GM12878 (cell line): ENCODE results near the gene RTP1. TPM values are rescaled to one million over a fixed set of nuclear protein-coding genes. Genes with fewer than 3 reads are reported as not detected.

Experiments
- ATAC-seq: fragments of 200-7000 bp; cut with Tn5 transposase; 3 replicates; pipeline ENCODE4 v1.9.1; 2020; ENCODE audit warnings: mild to moderate bottlenecking, moderate library complexity
- BruUV-seq: library from RNA; stranded (reverse); fragments of 400-500 nt; replicated peaks from 2 replicates; lab custom pipeline; 2021; lab: Mats Ljungman, UMichigan
- CTCF ChIA-PET: fragments of 300-600 bp; sonication (Branson Sonifier 250); formaldehyde crosslinking; extraction: SDS; loops from one replicate; lab custom pipeline; 2021; ENCODE audit warnings: inconsistent platforms; lab: Yijun Ruan, JAX
- POLR2A ChIA-PET: fragments of 350-600 bp; formaldehyde crosslinking; extraction: SDS; loops from one replicate; lab custom pipeline; 2021; ENCODE audit warnings: inconsistent platforms; lab: Charles Lee
- RAD21 ChIA-PET: fragments of 300-600 bp; sonication (Branson Sonifier 250); formaldehyde crosslinking; loops from one replicate; lab custom pipeline; 2023; ENCODE audit warnings: antibody characterized with exemption; ENCODE audit not compliant: unreplicated experiment; lab: Charles Lee
- SMC1A ChIA-PET: fragments of 300-600 bp; sonication (Branson Sonifier 250); formaldehyde crosslinking; loops from one replicate; lab custom pipeline; 2023; ENCODE audit not compliant: unreplicated experiment, uncharacterized antibody; lab: Charles Lee
- DNase-seq: peaks from one replicate; pipeline ENCODE4 v3.0.0-alpha.2; 2011; ENCODE audit warnings: low read depth, low spot score
- FAIRE-seq: peaks from 3 replicates; lab custom pipeline; 2011; peaks lifted over from hg19 to GRCh38; lab: Jason Lieb, UNC
- H2AFZ ChIP-seq: 2 replicates; pipeline ENCODE4 v1.6.0; 2011; ENCODE audit warnings: low read depth, low read length, control low read depth; ENCODE audit not compliant: control insufficient read depth
- H3K27ac ChIP-seq: 2 replicates; pipeline ENCODE4 v1.5.1; 2011; ENCODE audit warnings: control low read depth; ENCODE audit not compliant: control insufficient read depth, insufficient read depth
- H3K27me3 ChIP-seq, 2 experiments: replicated peaks in 1 of 2; 2 replicates each; pipeline versions ENCODE4 v1.6.0 to v1.6.1; 2011; ENCODE audit warnings: low read length in 1 of 2; ENCODE audit not compliant: control insufficient read depth in 2 of 2, insufficient read depth in 2 of 2
- H3K36me3 ChIP-seq, 2 experiments: 2 replicates each; pipeline ENCODE4 v1.5.1; 2011; ENCODE audit warnings: low read length in 1 of 2; ENCODE audit not compliant: control insufficient read depth in 2 of 2, insufficient read depth in 2 of 2
- H3K4me1 ChIP-seq: 2 replicates; pipeline ENCODE4 v1.6.1; 2011; ENCODE audit warnings: mild to moderate bottlenecking, low read length, moderate library complexity, mixed read lengths; ENCODE audit not compliant: control insufficient read depth, insufficient read depth
- H3K4me2 ChIP-seq: 2 replicates; pipeline ENCODE4 v1.6.0; 2011; ENCODE audit warnings: control low read depth; ENCODE audit not compliant: control insufficient read depth, insufficient read depth
- H3K4me3 ChIP-seq: fragments of 200-600 bp; sonication (generic); 2 replicates; pipeline ENCODE4 v1.5.1; 2016
- H3K79me2 ChIP-seq: 2 replicates; pipeline ENCODE4 v1.6.0; 2011; ENCODE audit warnings: low read length; ENCODE audit not compliant: control insufficient read depth, insufficient read depth
- H3K9ac ChIP-seq: 2 replicates; pipeline ENCODE4 v1.8.0; 2011; ENCODE audit warnings: low read length, control low read depth, mixed read lengths; ENCODE audit not compliant: control insufficient read depth, insufficient read depth
- H3K9me3 ChIP-seq: replicated peaks from 3 replicates; pipeline ENCODE4 v1.5.1; 2011; ENCODE audit warnings: mild to moderate bottlenecking, low read length; ENCODE audit not compliant: control insufficient read depth, insufficient read depth
- H4K20me1 ChIP-seq: 2 replicates; pipeline ENCODE4 v1.6.0; 2011; ENCODE audit not compliant: control insufficient read depth, insufficient read depth
- RCOR1 ChIP-seq: conservative IDR thresholded peaks from 2 replicates; pipeline ENCODE4 v1.6.1; 2012; ENCODE audit warnings: low read depth, low read length, improper control_type of control experiment
- SREBF2 ChIP-seq: IDR thresholded peaks from 2 replicates; pipeline ENCODE4 v1.6.1; 2012; ENCODE audit warnings: mild to moderate bottlenecking, low read length
- in situ Hi-C: fragments of 300-500 bp; cut with MboI; formaldehyde crosslinking; loops from 9 replicates; pipeline ENCODE4 v1.14.3; 2018; ENCODE audit warnings: mixed read lengths
- intact Hi-C: fragments of 100-400 bp; cut with micrococcal nuclease; formaldehyde crosslinking; loops from one replicate; pipeline ENCODE4 v1.14.2; 2022; ENCODE audit not compliant: unreplicated experiment
- polyA plus RNA-seq, 11 experiments: library from polyadenylated mRNA; depleted of rRNA in 4 of 11; unstranded in 6 of 11; stranded (reverse) in 5 of 11; fragments of >200 nt; fragmentation: Nextera tagmentation in 4 of 11; fragmentation: Illumina TruSeq in 1 of 11; extraction: Ambion mirVana in 4 of 11; extraction: Trizol in 1 of 11; gene quantifications; 1 replicate in 1 of 11; 2 replicates in 10 of 11; pipeline versions ENCODE4 v1.2.1 to v1.2.3, GENCODE V29; 2011 to 2016; ENCODE audit warnings: inconsistent platforms in 2 of 11, missing spikeins in 2 of 11, low read depth in 1 of 11
- total RNA-seq, 4 experiments: library from RNA; depleted of rRNA in 3 of 4; stranded (reverse); fragments of >200 nt in 3 of 4; fragmentation: Illumina TruSeq in 1 of 4; extraction: Trizol in 1 of 4; gene quantifications; 2 replicates each; pipeline versions ENCODE4 v1.2.1 to v1.2.3, GENCODE V29; 2013 to 2021
- TF ChIP-seq, protein P1 (sequence below): fragments of 450-650 bp; formaldehyde crosslinking; IDR thresholded peaks from 2 replicates; pipeline ENCODE4 v1.4.0; 2020; ENCODE audit warnings: mild to moderate bottlenecking, moderate library complexity
- TF ChIP-seq, protein P2 (sequence below), 3 experiments: IDR thresholded peaks in 2 of 3; conservative IDR thresholded peaks in 1 of 3; 2 replicates each; pipeline ENCODE4 v1.5.1; 2011; ENCODE audit warnings: low read depth in 3 of 3, low read length in 3 of 3, mild to moderate bottlenecking in 3 of 3, control low read depth in 2 of 3, moderate library complexity in 2 of 3, inconsistent platforms in 1 of 3, mixed read lengths in 1 of 3; ENCODE audit not compliant: control insufficient read depth in 2 of 3, insufficient read depth in 1 of 3; ENCODE audit errors: extremely low read depth in 1 of 3

The RTP1 gene
- total and polyA plus RNA-seq, 10 of the 15 experiments (the other 5 are each of a cell fraction or from before 2014, with no cell fraction given) = not detected

DNA sequence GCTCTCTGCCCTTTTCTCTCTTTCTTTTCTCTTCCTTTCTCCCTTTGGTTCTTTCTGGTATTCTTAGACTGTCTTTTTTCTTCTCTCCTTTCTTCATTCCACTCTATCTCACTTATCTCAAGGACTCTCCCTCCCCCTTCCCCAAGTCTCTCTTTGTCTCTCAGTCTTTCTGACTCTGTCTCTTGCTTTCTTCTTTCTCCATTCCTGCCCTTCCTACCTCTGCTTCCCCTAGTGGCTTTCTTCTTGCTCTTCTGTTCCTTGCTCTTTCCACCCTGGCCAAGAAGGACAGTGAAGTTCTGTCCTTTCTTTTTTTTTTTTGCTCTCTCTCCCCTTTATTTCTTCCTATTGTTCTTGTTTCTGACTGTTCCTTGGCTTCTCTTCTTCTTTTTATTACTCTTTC is 35.7 kb upstream of the RTP1 start:
- CTCF ChIA-PET = interaction anchor here (0.5 to 3.7 kb wide), 4 partner anchors 11 to 312 kb away, joined by 3 to 32 read pairs (median 4); no protein-coding TSS in a partner anchor
- no peaks in the 10 kb centered on the region for H3K36me3 ChIP-seq
- no peak overlapping the region for H2AFZ ChIP-seq
- no peak for FAIRE-seq
- H3K4me2 ChIP-seq = no peak overlapping the region
- RAD21 ChIA-PET = interaction anchor here (1.4 kb wide), 1 partner anchor 48 kb away, joined by 7 read pairs; no protein-coding TSS in a partner anchor
- no peaks in the 10 kb centered on the region for H3K4me1 ChIP-seq
- no peak for DNase-seq
- no peaks in the 10 kb centered on the region for H3K79me2 ChIP-seq
- no peak overlapping the region for H3K27ac ChIP-seq
- TF ChIP-seq RCOR1 = no peak
- TF ChIP-seq, protein P1, sequence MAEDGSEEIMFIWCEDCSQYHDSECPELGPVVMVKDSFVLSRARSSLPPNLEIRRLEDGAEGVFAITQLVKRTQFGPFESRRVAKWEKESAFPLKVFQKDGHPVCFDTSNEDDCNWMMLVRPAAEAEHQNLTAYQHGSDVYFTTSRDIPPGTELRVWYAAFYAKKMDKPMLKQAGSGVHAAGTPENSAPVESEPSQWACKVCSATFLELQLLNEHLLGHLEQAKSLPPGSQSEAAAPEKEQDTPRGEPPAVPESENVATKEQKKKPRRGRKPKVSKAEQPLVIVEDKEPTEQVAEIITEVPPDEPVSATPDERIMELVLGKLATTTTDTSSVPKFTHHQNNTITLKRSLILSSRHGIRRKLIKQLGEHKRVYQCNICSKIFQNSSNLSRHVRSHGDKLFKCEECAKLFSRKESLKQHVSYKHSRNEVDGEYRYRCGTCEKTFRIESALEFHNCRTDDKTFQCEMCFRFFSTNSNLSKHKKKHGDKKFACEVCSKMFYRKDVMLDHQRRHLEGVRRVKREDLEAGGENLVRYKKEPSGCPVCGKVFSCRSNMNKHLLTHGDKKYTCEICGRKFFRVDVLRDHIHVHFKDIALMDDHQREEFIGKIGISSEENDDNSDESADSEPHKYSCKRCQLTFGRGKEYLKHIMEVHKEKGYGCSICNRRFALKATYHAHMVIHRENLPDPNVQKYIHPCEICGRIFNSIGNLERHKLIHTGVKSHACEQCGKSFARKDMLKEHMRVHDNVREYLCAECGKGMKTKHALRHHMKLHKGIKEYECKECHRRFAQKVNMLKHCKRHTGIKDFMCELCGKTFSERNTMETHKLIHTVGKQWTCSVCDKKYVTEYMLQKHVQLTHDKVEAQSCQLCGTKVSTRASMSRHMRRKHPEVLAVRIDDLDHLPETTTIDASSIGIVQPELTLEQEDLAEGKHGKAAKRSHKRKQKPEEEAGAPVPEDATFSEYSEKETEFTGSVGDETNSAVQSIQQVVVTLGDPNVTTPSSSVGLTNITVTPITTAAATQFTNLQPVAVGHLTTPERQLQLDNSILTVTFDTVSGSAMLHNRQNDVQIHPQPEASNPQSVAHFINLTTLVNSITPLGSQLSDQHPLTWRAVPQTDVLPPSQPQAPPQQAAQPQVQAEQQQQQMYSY = no peak
- TF ChIP-seq, protein P2, sequence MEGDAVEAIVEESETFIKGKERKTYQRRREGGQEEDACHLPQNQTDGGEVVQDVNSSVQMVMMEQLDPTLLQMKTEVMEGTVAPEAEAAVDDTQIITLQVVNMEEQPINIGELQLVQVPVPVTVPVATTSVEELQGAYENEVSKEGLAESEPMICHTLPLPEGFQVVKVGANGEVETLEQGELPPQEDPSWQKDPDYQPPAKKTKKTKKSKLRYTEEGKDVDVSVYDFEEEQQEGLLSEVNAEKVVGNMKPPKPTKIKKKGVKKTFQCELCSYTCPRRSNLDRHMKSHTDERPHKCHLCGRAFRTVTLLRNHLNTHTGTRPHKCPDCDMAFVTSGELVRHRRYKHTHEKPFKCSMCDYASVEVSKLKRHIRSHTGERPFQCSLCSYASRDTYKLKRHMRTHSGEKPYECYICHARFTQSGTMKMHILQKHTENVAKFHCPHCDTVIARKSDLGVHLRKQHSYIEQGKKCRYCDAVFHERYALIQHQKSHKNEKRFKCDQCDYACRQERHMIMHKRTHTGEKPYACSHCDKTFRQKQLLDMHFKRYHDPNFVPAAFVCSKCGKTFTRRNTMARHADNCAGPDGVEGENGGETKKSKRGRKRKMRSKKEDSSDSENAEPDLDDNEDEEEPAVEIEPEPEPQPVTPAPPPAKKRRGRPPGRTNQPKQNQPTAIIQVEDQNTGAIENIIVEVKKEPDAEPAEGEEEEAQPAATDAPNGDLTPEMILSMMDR (IDR thresholded peaks at IDR 0.05 in 2 of 3, conservative IDR thresholded peaks at IDR 0.05 in 1 of 3; ENCODE audit: control insufficient read depth in 2 of 3, extremely low read depth in 1 of 3, insufficient read depth in 1 of 3, low read depth in 3 of 3, low read length in 3 of 3) = no peak
- TF ChIP-seq SREBF2 = no peak
- SMC1A ChIA-PET = interaction anchor here (0.6 to 1.6 kb wide), 3 partner anchors 10 to 134 kb away, joined by 3 to 4 read pairs (median 3); no protein-coding TSS in a partner anchor
- POLR2A ChIA-PET = no interaction called here
- in situ Hi-C loops = loop anchor here (5.0 kb wide), 1 partner anchor 314 kb away; no protein-coding TSS in a partner anchor
- no peak overlapping the region for H3K4me3 ChIP-seq
- H3K9me3 ChIP-seq = peaks cover 8% of the 10 kb centered on the region; the same call in 2 of the 3 replicates
- no peak overlapping the region for H3K9ac ChIP-seq
- no peaks in the 10 kb centered on the region; a peak in 2 of 4 replicates for H3K27me3 ChIP-seq
- ATAC-seq = no peak
- no TSS peak for BruUV-seq
- intact Hi-C loops = loop anchor here (10.0 kb wide), 1 partner anchor 547 kb away; the partner anchor contains the start of gene AHSG
- no peaks in the 10 kb centered on the region for H4K20me1 ChIP-seq
